WTC11 (cell line): ENCODE results near the gene TRIM59.

Source experiments
- ATF2 ChIP-seq: sonication (generic); formaldehyde crosslinking; IDR thresholded peaks from 2 replicates; pipeline ENCODE4 v1.8.1; 2022; ENCODE audit warnings: low read depth, missing genetic modification reagents, borderline replicate concordance
- CTCF ChIP-seq: fragments of 200-600 bp; IDR thresholded peaks from 2 replicates; pipeline ENCODE4 v1.8.0; 2022; ENCODE audit warnings: antibody characterized with exemption
- ELF4 ChIP-seq: sonication (generic); formaldehyde crosslinking; IDR thresholded peaks from 2 replicates; pipeline ENCODE4 v1.8.1; 2022; ENCODE audit warnings: low read depth, mild to moderate bottlenecking, moderate library complexity, missing genetic modification reagents
- USF2 ChIP-seq: sonication (generic); formaldehyde crosslinking; IDR thresholded peaks from 2 replicates; pipeline ENCODE4 v1.8.1; 2023; ENCODE audit warnings: mild to moderate bottlenecking, missing genetic modification reagents, moderate library complexity
- ZBTB21 ChIP-seq: sonication (generic); formaldehyde crosslinking; IDR thresholded peaks from 2 replicates; pipeline ENCODE4 v1.8.1; 2023; ENCODE audit warnings: mild to moderate bottlenecking, missing genetic modification reagents, borderline replicate concordance
- ZNF263 ChIP-seq: sonication (generic); formaldehyde crosslinking; IDR thresholded peaks from 2 replicates; pipeline ENCODE4 v1.8.1; 2022; ENCODE audit warnings: low read depth, mild to moderate bottlenecking, moderate library complexity, missing genetic modification reagents

- no peak for TF ChIP-seq CTCF
- TF ChIP-seq USF2 (CRISPR knock-in tag) = no peak
- TF ChIP-seq ELF4 (CRISPR knock-in tag) = no peak
- TF ChIP-seq ZBTB21 (CRISPR knock-in tag) = no peak
- TF ChIP-seq ATF2 = no peak
- TF ChIP-seq ZNF263 (CRISPR knock-in tag) = no peak
Measured at GRCh38 chr3:160400702-160401150, 48.9 kb downstream of the TRIM59 start.
